Measurements from ENCODE around the gene PML.
"Not testable (repeated sequence)": the region's sequence is repeated elsewhere in the genome, so short reads cannot be mapped to it uniquely, and the experiment has no call there.

PML gene

DNA sequence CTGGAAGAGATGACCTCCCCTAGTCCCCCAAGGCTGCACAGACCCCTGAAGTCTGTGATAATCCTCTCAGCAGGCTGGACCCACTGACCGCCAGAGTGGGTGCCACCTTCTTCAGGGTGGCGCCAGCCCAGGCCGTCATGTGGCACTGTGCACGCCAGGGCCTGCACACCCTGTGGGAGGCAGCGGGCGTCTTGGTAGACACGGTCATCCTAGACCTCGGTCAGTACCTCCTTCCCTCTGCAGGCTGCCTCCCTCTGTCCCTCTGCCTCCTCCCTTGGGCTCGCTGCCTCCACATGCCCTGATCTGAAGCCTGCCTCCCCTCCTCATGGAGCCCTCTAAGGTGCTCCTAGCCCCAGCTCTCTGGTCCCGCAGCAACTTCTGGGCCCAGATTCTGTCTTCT, 101.1 kb downstream of the PML start:
- H3K36me3 ChIP-seq (ENCODE audit: control insufficient read depth, low read depth, low read length); H3K4me3 ChIP-seq (ENCODE audit: low read length); H3K9me3 ChIP-seq (ENCODE audit: control insufficient read depth, low read depth, low read length); H3K27ac ChIP-seq (ENCODE audit: low read length); H3K27me3 ChIP-seq (ENCODE audit: control insufficient read depth, insufficient read depth, low read length); H3K4me1 ChIP-seq (ENCODE audit: control insufficient read depth, low read depth, low read length); H3K9ac ChIP-seq (ENCODE audit: low read length): not testable (repeated sequence)

DNA sequence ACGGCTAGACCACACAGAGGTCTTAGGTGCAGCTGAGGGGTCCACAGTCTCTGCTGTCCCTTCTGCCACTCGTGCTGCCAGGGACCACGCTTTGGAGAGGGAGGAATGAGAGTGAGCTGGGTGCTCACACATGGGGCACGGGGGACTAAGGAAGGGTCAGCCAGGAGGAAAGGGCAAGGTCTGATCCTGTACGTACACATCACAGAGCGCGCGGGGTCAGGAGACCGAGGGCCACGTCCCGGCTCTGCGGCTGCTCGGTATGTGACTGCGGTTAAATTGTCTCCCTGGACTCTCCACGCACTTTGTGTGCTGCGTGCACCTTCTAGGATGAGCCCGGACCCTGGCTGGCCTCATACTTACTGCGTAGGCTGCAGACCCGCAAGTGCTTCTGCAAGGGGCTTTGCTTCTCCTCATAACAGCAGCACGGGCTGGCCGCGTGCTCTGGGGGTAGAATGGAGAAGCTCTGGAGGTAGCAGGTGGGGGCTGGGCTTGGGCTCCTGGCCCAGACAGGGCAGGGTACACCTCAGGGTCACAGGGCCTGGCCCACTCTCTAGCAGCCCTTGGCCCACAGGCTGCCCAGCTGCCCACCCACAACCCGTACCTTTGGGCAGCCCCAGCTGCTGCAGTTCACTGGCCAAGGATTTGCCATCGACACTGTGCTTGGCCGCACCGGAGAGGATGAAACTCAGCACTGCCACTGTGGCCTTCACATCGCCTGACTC, 102.4 kb downstream of the PML start:
- not testable (repeated sequence) for H3K4me1 ChIP-seq (ENCODE audit: control insufficient read depth, low read depth, low read length); H3K4me3 ChIP-seq (ENCODE audit: low read length); H3K27ac ChIP-seq (ENCODE audit: low read length); H3K27me3 ChIP-seq (ENCODE audit: control insufficient read depth, insufficient read depth, low read length); H3K9ac ChIP-seq (ENCODE audit: low read length); H3K9me3 ChIP-seq (ENCODE audit: control insufficient read depth, low read depth, low read length); H3K36me3 ChIP-seq (ENCODE audit: control insufficient read depth, low read depth, low read length)
